Measurements from ENCODE around the gene OR5D18.
"Not testable (repeated sequence)": the region's sequence is repeated elsewhere in the genome, so short reads cannot be mapped to it uniquely, and the experiment has no call there.

Gene OR5D18

GRCh38 chr11:55819330-55819729, at the start of gene OR5D18:
Gene OR5D18 (plus strand): TSS chr11:55819630. CDS start chr11:55819630, 0 bp downstream.
- DNase-seq, result no peak

- DNase-seq, result no peak
These were observed 46.3 kb upstream of the OR5D18 start, which contains the start of gene OR5D13 for GRCh38 chr11:55773138-55773537. Gene OR5D13 (plus strand): TSS chr11:55773438. CDS start chr11:55773438, 0 bp downstream.

DNA sequence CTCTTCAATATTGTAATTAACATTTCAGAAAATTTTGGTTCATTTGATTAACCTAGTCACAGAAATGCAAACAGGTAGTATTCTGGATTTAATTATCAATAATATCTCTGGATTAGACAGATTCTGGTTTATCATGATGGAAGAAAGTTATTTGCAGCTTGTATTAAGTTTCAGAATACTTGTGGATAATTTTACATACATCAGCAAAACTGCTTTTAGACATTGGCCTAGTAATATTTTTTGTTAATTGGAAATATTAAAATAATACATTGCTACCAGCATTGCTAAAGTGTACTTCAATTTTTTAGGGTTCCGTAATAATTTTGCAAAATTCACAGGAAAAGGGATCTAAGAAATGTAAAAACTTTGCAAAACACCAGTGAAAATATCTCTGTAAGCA, 27.8 kb upstream of the OR5D18 start:
- DNase-seq, result no peak

DNA sequence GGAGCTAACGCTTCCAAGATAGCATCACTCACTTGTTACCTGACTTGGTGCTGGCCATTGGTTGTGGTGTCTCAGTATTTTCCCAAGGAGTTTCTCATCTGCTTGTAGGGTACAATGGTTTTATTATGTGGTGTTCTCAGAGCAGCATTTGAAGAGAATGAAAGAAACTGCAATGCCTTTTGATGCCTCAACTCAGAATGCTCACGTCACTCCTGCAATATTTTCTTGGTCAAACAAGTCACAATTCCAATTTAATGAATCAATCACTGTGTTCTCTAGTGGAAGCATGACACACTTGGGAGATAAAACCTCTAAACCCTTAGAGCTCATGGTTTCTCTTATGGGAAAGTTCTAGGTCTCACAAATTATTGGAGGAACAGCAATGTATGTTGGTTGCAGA, 26.1 kb upstream of the OR5D18 start:
- DNase-seq, result no peak

- no peak for DNase-seq
These were observed 24.2 kb upstream of the OR5D18 start, which contains the start of gene OR5D14 for GRCh38 chr11:55795256-55795655. Gene OR5D14 (plus strand): TSS chr11:55795556. CDS start chr11:55795556, 0 bp downstream.

DNA sequence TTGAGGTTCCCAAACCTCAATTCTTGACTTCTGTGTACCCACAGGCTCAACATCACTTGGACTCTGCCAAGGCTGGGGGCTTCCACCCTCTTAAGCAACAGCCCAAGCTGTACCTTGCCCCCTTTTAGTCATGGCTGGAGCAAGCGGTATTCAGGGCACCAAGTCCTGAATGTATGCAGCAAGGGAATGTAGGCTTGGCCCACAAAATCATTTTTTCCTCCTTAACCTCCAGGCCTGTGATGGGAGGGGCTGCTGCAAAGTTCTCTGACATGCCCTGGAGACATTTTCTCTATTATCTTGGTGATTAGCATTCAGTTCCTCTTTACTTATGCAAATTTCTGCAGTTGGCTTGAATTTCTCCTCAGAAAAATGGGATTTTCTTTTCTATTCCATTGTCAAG, 13.2 kb upstream of the OR5D18 start:
- no peak for DNase-seq

GRCh38 chr11:55811067-55811466, 8.4 kb upstream of the OR5D18 start, which contains the start of gene OR5L1:
Gene OR5L1 (plus strand): TSS chr11:55811367. CDS start chr11:55811467, 100 bp downstream.
- no peak for DNase-seq

DNA sequence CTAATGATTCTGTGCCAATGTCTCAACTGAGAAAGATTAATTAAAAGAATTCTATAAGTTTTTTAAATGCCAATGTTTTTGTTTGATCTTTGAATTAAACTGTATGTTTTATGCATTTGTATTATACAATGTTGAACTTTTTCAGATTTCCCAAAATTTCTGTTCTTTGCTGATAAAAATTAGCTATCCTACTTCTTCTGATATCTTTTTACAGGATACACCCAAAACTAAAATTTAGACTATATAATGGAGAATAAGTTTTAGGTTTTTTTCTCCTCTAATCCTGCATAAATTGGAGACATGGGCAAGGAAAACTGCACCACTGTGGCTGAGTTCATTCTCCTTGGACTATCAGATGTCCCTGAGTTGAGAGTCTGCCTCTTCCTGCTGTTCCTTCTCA, 7.5 kb downstream of the OR5D18 start, which contains the start of gene OR5L2:
Gene OR5L2, plus strand, starts transcription at position 301 of the 400 bp plus-strand sequence. Its CDS starts 0 bp downstream, at position 301.
- no peak for DNase-seq

DNA sequence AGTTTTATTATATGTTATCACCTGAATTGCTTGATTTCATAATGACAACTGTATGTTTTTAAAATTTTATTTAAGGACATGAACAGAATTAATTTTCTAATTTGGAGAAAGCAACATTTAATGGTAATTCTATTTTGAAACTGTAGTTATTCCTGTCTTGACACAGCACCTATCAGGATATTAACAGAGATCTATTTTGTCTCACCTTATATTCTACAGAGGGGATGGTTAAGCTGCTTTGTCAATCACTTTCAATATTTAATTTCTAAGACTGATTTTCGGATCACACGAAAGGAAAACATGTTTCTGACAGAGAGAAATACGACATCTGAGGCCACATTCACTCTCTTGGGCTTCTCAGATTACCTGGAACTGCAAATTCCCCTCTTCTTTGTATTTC, 19.0 kb downstream of the OR5D18 start, which contains the start of gene OR5D16:
Gene OR5D16, plus strand, starts transcription at position 301 of the 400 bp plus-strand sequence. Its CDS starts 0 bp downstream, at position 301.
- no peak for DNase-seq

GRCh38 chr11:55847453-55847852, 28.0 kb downstream of the OR5D18 start:
- no peak for DNase-seq

DNA sequence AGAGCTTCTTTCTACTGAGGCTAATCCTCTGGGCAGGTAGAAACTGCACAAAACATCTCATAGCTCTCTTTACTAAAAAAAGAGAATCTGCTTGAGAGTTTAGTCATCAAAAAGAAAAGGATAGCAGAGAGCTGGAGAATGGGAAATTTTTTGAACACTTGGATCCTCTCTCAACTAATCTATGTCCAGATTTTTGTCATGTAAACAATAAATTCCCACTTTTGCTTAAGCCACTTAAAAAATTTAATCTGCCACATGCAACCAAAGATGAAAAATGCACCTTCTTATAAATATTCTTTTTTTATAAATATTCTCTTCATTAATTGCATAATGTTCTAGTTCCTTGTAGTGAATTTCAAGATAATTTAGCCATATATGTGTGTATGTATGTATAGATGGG, 29.6 kb downstream of the OR5D18 start:
- DNase-seq, result no peak

DNA sequence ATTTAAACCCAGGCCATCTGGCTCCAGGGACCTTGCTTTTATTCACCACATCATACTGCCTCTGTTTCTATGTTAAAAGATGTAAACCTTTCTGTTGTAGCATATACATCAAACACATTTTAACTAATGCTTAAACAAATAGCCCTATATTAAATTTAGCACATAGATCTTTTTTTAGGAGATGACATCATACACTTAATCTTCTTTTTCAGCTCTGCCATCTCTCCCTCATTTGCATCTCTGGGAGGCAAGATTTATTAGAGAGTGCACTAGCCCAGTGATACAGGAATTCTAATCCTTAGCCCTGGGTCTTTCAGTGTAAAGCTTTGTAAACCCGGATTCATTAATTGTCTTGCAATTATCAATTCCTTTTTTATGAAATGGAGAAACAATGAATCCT, 32.7 kb downstream of the OR5D18 start:
- DNase-seq, result no peak

DNA sequence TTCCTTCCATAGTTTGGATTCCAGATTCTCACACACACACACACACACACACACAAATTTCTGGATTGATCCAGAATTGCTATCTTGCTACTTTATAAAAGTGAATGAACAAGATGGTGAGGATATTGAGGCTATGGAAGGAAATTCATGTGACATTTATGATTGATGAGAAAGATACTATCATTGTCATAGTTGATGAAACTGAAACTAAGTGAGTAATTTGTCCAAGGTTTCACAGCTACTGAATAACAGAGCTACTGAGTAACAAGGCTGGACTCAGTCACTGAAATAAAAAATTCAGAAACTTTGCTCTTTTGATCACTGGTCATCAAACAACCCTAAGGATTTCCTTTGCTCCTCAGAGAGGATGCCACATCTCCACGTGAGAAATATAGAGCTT, 35.3 kb downstream of the OR5D18 start:
- no peak for DNase-seq

GRCh38 chr11:55867354-55867753, 47.9 kb downstream of the OR5D18 start:
- DNase-seq, result not testable (repeated sequence)

Data from NCI-H2029 (cell line).